Rectal smooth muscle tissue (tissue), 1 donor: Measurements from ENCODE around the gene NELFA.

ENCODE experiments used
- H3K27ac ChIP-seq: one replicate; pipeline ENCODE4 v1.7.0; 2013; ENCODE audit warnings: low read depth, low read length, inconsistent platforms
- H3K27me3 ChIP-seq: one replicate; pipeline ENCODE4 v1.7.0; 2013; ENCODE audit warnings: low read length; ENCODE audit not compliant: control insufficient read depth, insufficient read depth
- H3K36me3 ChIP-seq: one replicate; pipeline ENCODE4 v1.7.0; 2013; ENCODE audit warnings: low read length; ENCODE audit not compliant: control insufficient read depth, insufficient read depth
- H3K4me1 ChIP-seq: one replicate; pipeline ENCODE4 v1.7.0; 2013; ENCODE audit warnings: low read length; ENCODE audit not compliant: control insufficient read depth, insufficient read depth
- H3K4me3 ChIP-seq: one replicate; pipeline ENCODE4 v1.7.0; 2013; ENCODE audit warnings: low read length
- H3K9ac ChIP-seq: one replicate; pipeline ENCODE4 v1.7.0; 2013; ENCODE audit warnings: low read length

NELFA gene

GRCh38 chr4:1960170-1960825 is 48.5 kb downstream of the NELFA start:
- Histone ChIP-seq H3K4me1 (no peaks in the 10 kb centered on the region), H3K27me3 (no peaks in the 10 kb centered on the region), H3K27ac (no peak overlapping the region), H3K36me3 (peaks cover 21% of the 10 kb centered on the region), H3K9ac (no peak overlapping the region), H3K4me3 (no peak overlapping the region)

- no peak overlapping the region for H3K27ac ChIP-seq
- H3K4me3 ChIP-seq, result no peak overlapping the region
- H3K36me3 ChIP-seq, result peaks cover 21% of the 10 kb centered on the region
- H3K27me3 ChIP-seq, result no peaks in the 10 kb centered on the region
- H3K9ac ChIP-seq, result no peak overlapping the region
- H3K4me1 ChIP-seq, result no peaks in the 10 kb centered on the region
Measured at GRCh38 chr4:1959104-1959384, 49.7 kb downstream of the NELFA start.

- no peaks in the 10 kb centered on the region for H3K27me3 ChIP-seq
- no peak overlapping the region for H3K4me3 ChIP-seq
- H3K36me3 ChIP-seq, result peaks cover 21% of the 10 kb centered on the region
- H3K27ac ChIP-seq, result no peak overlapping the region
- no peak overlapping the region for H3K9ac ChIP-seq
- H3K4me1 ChIP-seq, result no peaks in the 10 kb centered on the region
Measured at GRCh38 chr4:1958276-1959103, 50.3 kb downstream of the NELFA start.

GRCh38 chr4:1956631-1957030 is 52.1 kb downstream of the NELFA start:
- peaks cover 22% of the 10 kb centered on the region for H3K36me3 ChIP-seq
- no peak overlapping the region for H3K4me3 ChIP-seq
- no peak overlapping the region for H3K9ac ChIP-seq
- no peaks in the 10 kb centered on the region for H3K4me1 ChIP-seq
- no peak overlapping the region for H3K27ac ChIP-seq
- no peaks in the 10 kb centered on the region for H3K27me3 ChIP-seq

GRCh38 chr4:1953335-1953734 is 55.4 kb downstream of the NELFA start:
- Histone ChIP-seq H3K4me1 (no peaks in the 10 kb centered on the region), H3K4me3 (no peak overlapping the region), H3K9ac (no peak overlapping the region), H3K27me3 (no peaks in the 10 kb centered on the region), H3K27ac (no peak overlapping the region), H3K36me3 (peaks cover 10% of the 10 kb centered on the region)

GRCh38 chr4:1952719-1953118 is 56.1 kb downstream of the NELFA start:
- Histone ChIP-seq H3K27me3 (no peaks in the 10 kb centered on the region), H3K4me3 (no peak overlapping the region), H3K27ac (no peak overlapping the region), H3K9ac (no peak overlapping the region), H3K36me3 (peaks cover 9% of the 10 kb centered on the region), H3K4me1 (no peaks in the 10 kb centered on the region)

- Histone ChIP-seq H3K4me3 (no peak overlapping the region), H3K36me3 (peaks cover 10% of the 10 kb centered on the region), H3K27ac (no peak overlapping the region), H3K9ac (no peak overlapping the region), H3K4me1 (no peaks in the 10 kb centered on the region), H3K27me3 (no peaks in the 10 kb centered on the region)
Measured at GRCh38 chr4:1952058-1952700, 56.6 kb downstream of the NELFA start.

- Histone ChIP-seq H3K4me1 (no peaks in the 10 kb centered on the region), H3K27me3 (no peaks in the 10 kb centered on the region), H3K4me3 (no peak overlapping the region), H3K9ac (no peak overlapping the region), H3K27ac (no peak overlapping the region), H3K36me3 (peaks cover 15% of the 10 kb centered on the region)
Measured at GRCh38 chr4:1950369-1950768, 58.4 kb downstream of the NELFA start.

GRCh38 chr4:1948892-1949436 is 59.8 kb downstream of the NELFA start:
- Histone ChIP-seq H3K36me3 (peaks cover 15% of the 10 kb centered on the region), H3K27me3 (no peaks in the 10 kb centered on the region), H3K9ac (no peak overlapping the region), H3K27ac (no peak overlapping the region), H3K4me1 (no peaks in the 10 kb centered on the region), H3K4me3 (no peak overlapping the region)

GRCh38 chr4:1948232-1948631 is 60.5 kb downstream of the NELFA start:
- Histone ChIP-seq H3K27ac (no peak overlapping the region), H3K4me3 (no peak overlapping the region), H3K36me3 (peaks cover 19% of the 10 kb centered on the region), H3K9ac (no peak overlapping the region), H3K27me3 (no peaks in the 10 kb centered on the region), H3K4me1 (no peaks in the 10 kb centered on the region)

GRCh38 chr4:1945912-1946311 is 62.9 kb downstream of the NELFA start:
- peaks cover 9% of the 10 kb centered on the region for H3K36me3 ChIP-seq
- H3K4me1 ChIP-seq, result no peaks in the 10 kb centered on the region
- no peak overlapping the region for H3K27ac ChIP-seq
- no peak overlapping the region for H3K4me3 ChIP-seq
- no peak overlapping the region for H3K9ac ChIP-seq
- H3K27me3 ChIP-seq, result no peaks in the 10 kb centered on the region

GRCh38 chr4:1945124-1945895 is 63.5 kb downstream of the NELFA start:
- Histone ChIP-seq H3K27me3 (no peaks in the 10 kb centered on the region), H3K4me3 (no peak overlapping the region), H3K27ac (no peak overlapping the region), H3K4me1 (no peaks in the 10 kb centered on the region), H3K9ac (no peak overlapping the region), H3K36me3 (peaks cover 9% of the 10 kb centered on the region)
